ENCODE data around the gene MUC6. TPM values are rescaled to one million over a fixed set of nuclear protein-coding genes. Genes with fewer than 3 reads are reported as not detected.

The MUC6 gene
- total RNA-seq, 1 donor from 2014 or later: not detected

DNA sequence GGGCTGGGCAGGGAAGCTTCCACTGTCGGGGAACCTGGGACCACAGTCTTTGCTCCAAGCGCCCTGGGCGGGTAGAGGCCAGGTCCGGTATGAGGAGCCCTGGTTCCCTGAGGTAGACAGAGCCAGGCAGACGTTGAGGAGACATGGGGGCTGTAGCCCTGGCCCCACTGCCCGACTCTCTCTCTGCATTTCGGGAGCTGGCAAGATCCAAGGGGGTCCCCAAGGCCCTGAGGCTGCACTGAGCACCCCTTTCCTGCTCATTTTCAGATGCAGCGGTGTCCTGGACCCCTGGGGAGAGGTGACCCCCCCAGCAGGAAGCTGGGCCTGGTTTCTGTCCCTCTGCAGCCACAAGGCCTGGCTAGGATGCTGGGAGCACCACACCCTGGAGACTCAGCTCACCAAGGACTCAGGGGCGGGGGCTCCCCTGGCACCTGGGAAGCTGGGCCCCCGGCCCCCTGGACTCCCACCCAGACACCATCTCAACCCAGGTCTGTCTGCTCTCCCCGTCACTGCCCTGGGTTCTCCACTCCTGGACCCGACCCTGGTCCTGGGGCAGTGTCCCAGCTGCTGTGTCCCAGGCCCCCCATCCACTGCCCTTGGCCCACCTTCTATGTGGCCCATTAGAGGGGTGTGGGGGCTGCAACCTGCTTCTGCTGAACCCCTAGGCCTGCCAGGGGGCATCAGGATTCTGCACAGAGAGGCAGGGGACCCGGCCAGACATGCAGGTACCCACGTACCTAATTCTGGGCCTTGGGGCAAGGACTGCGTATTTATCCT lies 15.0 kb upstream of the MUC6 start:
- DNase-seq (ENCODE audit: extremely low read depth, low read depth, low spot score): no peak

DNA sequence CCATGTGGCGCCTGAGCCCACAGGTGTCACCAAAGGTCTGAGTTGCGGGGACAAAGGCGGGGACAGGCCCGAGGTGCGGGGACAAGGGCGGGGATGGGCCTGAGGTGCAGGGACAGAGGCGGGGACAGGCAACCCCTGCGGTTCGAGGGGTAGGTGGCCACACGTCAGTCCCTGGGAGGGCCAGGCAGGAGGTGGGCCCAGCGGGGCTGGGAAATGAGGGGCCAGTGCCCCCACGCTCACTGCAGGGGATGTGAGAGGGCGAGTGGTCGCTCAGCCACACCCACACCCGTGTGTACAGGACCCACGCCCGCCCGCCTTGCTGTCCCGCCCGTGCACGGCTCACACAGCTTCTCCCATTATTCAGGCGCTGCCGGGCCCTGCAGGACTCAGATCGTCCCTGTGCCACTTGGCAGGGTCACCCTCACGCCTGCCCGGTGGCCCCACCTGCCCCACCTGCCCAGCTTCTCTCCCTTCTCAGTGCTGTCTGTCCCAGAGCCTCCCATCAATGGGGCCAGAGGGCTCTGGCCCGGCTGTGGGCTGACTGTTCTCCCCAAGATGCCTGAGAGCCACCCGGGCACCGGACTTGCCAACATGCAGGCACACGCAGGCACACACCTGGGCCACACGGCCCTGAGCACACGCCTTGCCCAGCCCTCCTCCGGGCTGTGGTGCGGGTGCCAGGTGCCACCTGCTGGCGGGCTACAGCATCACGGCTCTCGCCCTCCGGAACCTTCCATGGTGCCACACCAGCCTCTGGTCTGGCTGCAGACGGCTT lies 14.2 kb upstream of the MUC6 start:
- DNase-seq (ENCODE audit: extremely low read depth, low read depth, low spot score): no peak

- DNase-seq (ENCODE audit: extremely low read depth, low read depth, low spot score): no peak
Measured at GRCh38 chr11:1049911-1050580, 13.5 kb upstream of the MUC6 start.

DNA sequence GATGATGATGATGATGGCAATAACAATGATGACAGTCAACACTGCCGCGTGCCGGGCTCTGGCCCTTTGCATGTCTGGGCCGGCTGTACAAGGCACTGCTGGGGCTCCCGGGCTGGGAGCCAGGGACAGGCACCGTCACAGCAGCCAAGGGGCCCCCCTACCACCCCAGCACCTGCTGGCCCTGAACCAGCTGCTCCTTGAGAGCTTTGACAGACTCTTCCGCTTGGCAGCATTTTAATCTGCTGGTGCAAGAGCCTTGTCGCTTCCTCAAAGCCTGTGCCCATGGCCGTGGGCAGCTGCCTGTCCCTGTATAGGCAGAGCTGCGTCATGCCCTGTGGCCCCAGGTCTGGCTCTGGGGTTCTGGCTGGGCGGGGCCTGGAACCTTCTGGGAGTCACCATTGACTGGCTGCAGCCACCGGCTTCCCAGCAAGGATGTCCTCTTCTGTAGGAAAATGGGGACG lies 12.9 kb upstream of the MUC6 start:
- DNase-seq (ENCODE audit: extremely low read depth, low read depth, low spot score): no peak

DNA sequence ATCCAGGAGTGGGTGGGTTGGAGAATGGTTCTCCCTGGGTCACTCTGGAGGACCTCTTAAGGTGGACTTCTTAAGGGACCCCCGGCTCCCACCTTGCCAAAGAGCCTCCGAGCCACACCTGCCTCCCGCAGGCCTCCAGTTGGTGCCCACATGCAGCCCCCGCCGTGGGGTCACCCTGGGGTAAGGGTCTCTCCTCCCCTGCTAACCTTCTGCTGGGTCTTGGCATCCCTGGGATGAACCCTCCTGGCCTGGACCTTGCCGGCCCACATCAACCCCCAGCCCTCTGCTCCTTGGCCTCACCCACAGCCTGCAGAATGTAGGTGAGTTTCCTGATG lies 12.5 kb upstream of the MUC6 start:
- DNase-seq (ENCODE audit: extremely low read depth, low read depth, low spot score): no peak

- DNase-seq (ENCODE audit: extremely low read depth, low read depth, low spot score): no peak
Measured at GRCh38 chr11:1048375-1049070, 12.0 kb upstream of the MUC6 start.

- no peak for DNase-seq (ENCODE audit: extremely low read depth, low read depth, low spot score)
Measured at GRCh38 chr11:1047595-1048156, 11.2 kb upstream of the MUC6 start.

DNA sequence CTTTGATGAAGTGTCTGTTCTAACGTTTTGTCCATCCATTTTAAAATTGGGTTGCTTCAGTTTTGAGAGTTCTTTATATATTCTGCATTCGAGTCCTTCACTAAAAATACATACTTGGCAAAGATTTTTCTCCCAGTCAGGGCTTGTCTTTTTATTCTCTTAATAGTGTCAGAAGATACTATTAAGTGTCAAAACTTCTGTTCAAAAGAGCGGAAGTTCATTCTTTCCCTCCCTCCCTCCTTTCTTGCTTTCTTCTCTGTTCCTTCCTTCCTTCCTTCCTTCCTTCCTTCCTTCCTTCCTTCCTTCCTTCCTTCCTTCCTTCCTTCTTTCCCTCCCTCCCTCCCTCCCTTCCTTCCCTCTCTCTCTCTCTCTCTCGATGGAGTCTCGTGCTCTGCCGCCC lies 7.6 kb upstream of the MUC6 start:
- DNase-seq (ENCODE audit: extremely low read depth, low read depth, low spot score): no peak

DNA sequence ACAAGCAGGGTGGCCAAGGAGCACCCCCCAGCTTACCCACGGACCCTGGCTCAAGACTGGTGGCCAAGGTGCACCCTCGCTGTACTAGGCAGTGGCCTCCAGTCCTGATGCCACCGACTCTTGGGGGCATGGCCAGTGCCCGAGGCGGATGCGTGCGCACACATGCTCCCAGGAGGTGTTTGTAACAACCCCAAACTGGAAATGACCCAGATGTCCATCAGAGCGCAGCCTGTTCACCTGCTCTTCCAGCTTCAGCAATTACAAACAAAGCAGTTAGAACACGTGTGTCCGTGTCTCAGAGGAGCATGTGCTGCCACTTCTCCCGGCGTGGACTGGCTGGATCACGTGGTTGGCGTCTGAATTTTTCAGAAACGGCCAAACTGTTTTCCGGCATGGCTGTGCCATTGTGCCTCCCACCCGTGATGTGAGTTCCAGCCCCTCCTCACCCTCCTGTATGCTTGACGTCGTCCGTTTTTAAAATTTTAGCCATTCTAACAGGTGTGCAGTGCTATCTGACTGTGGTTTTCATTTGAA lies 7.1 kb upstream of the MUC6 start:
- no peak for DNase-seq (ENCODE audit: extremely low read depth, low read depth, low spot score)

- DNase-seq (ENCODE audit: extremely low read depth, low read depth, low spot score): no peak
Measured at GRCh38 chr11:1042626-1043562, 6.4 kb upstream of the MUC6 start.

DNA sequence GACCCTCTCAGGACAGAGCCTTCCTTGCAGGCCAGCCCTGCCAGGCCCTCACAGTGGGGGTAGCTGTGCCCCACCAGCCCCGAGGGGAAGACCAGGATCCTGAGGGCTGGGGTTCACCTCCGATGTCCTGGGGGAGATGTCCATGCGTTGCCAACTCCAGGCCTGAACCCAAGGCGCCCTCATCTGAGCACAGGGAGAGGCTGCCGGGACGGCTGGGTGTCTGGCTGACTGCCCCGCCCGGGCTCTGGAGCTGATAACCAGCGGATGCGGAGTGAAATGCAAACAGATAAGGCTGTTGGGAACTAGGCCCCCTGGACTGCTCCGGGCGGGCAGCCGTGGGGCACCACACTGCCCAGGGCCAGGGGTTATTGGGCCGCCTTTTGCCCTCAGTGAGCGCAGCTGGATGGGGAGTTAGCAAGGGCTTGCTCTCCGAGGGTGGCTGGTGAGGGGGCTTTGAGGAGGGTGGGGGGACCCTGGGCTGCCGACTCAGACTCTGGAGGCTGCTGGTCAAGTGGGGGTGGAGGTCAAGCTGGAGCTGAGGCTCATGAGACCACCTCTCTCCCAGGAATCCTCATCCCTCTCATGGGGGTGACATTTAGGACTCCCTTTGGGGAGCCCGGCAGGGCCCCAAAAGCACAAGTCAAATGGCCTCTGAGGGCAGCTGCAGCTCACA lies 5.6 kb upstream of the MUC6 start:
- no peak for DNase-seq (ENCODE audit: extremely low read depth, low read depth, low spot score)

DNA sequence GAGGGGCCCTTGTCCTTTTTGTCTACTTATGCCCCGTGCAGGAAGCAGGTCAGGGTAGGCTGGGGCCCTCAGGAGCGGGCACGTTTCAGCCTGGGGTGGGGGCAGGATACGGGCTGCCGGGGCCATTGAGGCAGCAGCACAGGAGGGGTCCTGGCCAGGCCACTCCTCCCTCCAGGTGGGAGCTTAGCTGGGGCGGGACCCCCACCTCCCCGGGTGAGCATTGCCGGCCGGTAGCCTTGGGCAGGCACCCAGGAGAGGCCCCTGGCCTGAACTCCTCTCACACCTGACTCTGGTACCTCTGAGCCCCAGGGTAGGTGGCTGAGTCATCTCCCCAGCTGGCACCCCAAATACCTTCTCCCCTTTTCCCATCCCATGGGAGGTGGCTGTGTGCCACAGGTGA lies 5.0 kb upstream of the MUC6 start:
- no peak for DNase-seq (ENCODE audit: extremely low read depth, low read depth, low spot score)

DNA sequence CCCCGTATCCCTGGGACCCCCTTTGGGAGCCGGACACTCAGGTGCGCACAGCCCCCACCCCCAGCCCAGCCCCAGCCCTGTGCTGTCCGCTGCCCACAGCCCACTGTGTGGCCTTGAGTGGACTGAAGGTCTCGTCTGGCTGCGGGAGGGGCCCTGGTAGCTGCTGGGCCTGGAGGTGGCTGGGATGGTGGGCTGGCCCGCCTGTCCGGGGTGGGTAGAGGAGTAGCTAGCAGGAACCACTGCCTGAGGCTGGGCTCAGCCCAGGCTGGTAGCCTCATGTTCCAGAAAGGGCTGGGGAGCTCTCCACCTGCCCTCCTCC lies 4.6 kb upstream of the MUC6 start:
- DNase-seq (ENCODE audit: extremely low read depth, low read depth, low spot score): no peak

DNA sequence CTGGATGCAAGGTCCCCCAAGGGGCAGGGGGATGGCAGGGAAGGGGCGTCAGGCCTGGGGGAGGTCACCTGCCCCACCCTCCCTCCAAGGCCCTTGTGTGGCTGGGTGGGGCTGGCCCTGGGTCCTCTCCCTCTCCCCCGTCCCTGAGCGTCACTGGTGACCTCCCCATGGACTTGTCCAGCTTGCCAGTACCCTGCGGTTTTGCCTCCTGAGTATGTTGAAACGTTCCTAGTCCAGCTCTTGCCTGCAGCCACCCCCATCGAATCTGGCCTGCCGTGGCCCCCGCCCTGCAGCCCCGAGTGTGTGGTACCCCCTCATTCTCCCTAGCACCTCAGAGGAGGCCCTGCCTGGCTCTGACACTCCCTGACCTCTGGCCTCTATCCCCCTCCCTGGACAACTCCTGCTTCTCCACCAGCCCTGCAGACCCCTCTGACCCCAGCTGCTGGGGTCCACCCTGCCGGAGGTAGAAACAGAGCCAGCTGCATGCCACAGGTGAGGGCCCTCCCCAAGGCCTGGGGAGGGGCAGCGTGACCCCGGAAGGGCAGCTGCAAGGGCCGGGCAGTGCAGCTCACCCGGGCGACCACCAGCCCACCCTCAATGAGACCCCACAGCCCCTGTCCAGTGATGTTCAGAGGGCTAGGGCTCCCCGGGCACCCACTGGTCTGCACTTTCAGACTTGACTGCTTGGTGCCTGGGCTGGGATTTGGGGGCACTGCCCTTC lies 4.1 kb upstream of the MUC6 start:
- no peak for DNase-seq (ENCODE audit: extremely low read depth, low read depth, low spot score)

- no peak for DNase-seq (ENCODE audit: extremely low read depth, low read depth, low spot score)
Measured at GRCh38 chr11:1039481-1040427, 3.2 kb upstream of the MUC6 start.

GRCh38 chr11:1038921-1039320 lies 2.4 kb upstream of the MUC6 start:
- DNase-seq (ENCODE audit: extremely low read depth, low read depth, low spot score): no peak

DNA sequence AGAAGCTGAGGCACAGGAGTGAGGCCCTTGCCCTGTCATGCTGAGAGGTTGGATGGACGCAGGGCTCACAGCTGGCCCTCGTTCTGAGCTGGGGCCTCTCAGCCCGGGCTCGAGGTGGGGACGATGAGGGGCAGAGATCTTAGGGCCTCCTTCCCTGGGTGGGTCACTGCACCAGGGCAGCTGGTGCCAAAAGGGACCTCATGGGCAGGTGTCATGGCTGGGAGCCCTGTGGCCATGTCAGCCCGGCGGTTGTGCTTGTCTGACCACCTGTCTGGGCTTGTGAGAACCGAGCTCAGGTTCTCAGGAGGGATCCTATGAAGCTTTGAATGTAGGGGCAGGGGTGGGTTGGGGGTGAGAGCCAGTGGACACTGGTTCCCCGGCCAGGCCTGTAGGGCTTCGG lies 1.8 kb upstream of the MUC6 start:
- no peak for DNase-seq (ENCODE audit: extremely low read depth, low read depth, low spot score)
